Glomerular visceral epithelial cell (primary cell): Measurements from ENCODE around the gene MAGEB3.
A peak's percentile ranks its signal among the peaks of the same experiment; 100 is the strongest.
"Not testable (repeated sequence)": the region's sequence is repeated elsewhere in the genome, so short reads cannot be mapped to it uniquely, and the experiment has no call there.

Source experiments
- DNase-seq: peaks from one replicate; pipeline ENCODE4 v3.0.0-alpha.2; 2016; ENCODE audit errors: extremely low spot score

MAGEB3 gene

GRCh38 chrX:30230395-30230794 lies at the start of gene MAGEB3:
Gene MAGEB3 (plus strand): TSS chrX:30230657. CDS start chrX:30235925, 5,268 bp downstream.
- no peak for DNase-seq

GRCh38 chrX:30181353-30181752 lies 49.1 kb upstream of the MAGEB3 start:
- DNase-seq, result no peak

- no peak for DNase-seq
Measured at GRCh38 chrX:30183554-30183953, 46.9 kb upstream of the MAGEB3 start.

GRCh38 chrX:30190426-30190825 lies 40.0 kb upstream of the MAGEB3 start:
- no peak for DNase-seq

GRCh38 chrX:30193910-30194309 lies 36.5 kb upstream of the MAGEB3 start:
- not testable (repeated sequence) for DNase-seq

- DNase-seq, result peak; percentile 4
Measured at GRCh38 chrX:30196322-30196721, 34.1 kb upstream of the MAGEB3 start.

GRCh38 chrX:30212172-30212571 lies 18.3 kb upstream of the MAGEB3 start:
- no peak for DNase-seq

GRCh38 chrX:30215357-30215843 lies 15.1 kb upstream of the MAGEB3 start, which contains the start of gene MAGEB2:
Gene MAGEB2 (plus strand): TSS chrX:30215563. CDS start chrX:30218581, 3,018 bp downstream.
- DNase-seq, result no peak

GRCh38 chrX:30217465-30217864 lies 13.0 kb upstream of the MAGEB3 start:
- no peak for DNase-seq

- no peak for DNase-seq
Measured at GRCh38 chrX:30219372-30219771, 11.1 kb upstream of the MAGEB3 start.

GRCh38 chrX:30220661-30221060 lies 9.8 kb upstream of the MAGEB3 start:
- DNase-seq, result no peak

GRCh38 chrX:30224536-30224935 lies 5.9 kb upstream of the MAGEB3 start:
- no peak for DNase-seq

GRCh38 chrX:30228526-30228925 lies 1.9 kb upstream of the MAGEB3 start:
- DNase-seq, result no peak

- no peak for DNase-seq
Measured at GRCh38 chrX:30241724-30242415, 11.4 kb downstream of the MAGEB3 start, which contains the start of gene MAGEB4. Gene MAGEB4 (plus strand): TSS chrX:30242000. CDS start chrX:30242136, 136 bp downstream.

GRCh38 chrX:30246769-30247489 lies 16.5 kb downstream of the MAGEB3 start, which contains the start of gene MAGEB1:
Gene MAGEB1 (plus strand): TSS chrX:30247146. CDS start chrX:30250494, 3,348 bp downstream.
- no peak for DNase-seq

- DNase-seq, result no peak
Measured at GRCh38 chrX:30248854-30249253, 18.4 kb downstream of the MAGEB3 start.

GRCh38 chrX:30253257-30253656 lies 22.8 kb downstream of the MAGEB3 start:
- no peak for DNase-seq

- DNase-seq, result no peak
Measured at GRCh38 chrX:30259927-30260326, 29.5 kb downstream of the MAGEB3 start.

- no peak for DNase-seq
Measured at GRCh38 chrX:30261012-30261411, 30.6 kb downstream of the MAGEB3 start.

GRCh38 chrX:30262763-30263162 lies 32.3 kb downstream of the MAGEB3 start:
- DNase-seq, result no peak

- DNase-seq, result peak; percentile 6
Measured at GRCh38 chrX:30270639-30271038, 40.2 kb downstream of the MAGEB3 start.

GRCh38 chrX:30275498-30275897 lies 45.0 kb downstream of the MAGEB3 start:
- peak; percentile 41 for DNase-seq

- DNase-seq, result peak; percentile 19
Measured at GRCh38 chrX:30278365-30278764, 47.9 kb downstream of the MAGEB3 start.
